Stimulated activated CD8-positive, alpha-beta memory T cell treated with anti-CD3 and anti-CD28 coated beads, Interleukin-15, amount 100 ng/mL, for 24 hours (primary cell): ENCODE results near the gene GPR176.

Source experiments
- DNase-seq: peaks from one replicate; pipeline ENCODE4 v3.0.0-alpha.2; 2020; ENCODE audit warnings: low read depth

Gene GPR176

GRCh38 chr15:39782441-39783138 is 137.5 kb downstream of the GPR176 start, which contains the start of gene FSIP1:
Gene FSIP1, minus strand, starts transcription at chr15:39782841. Its CDS starts 6,317 bp downstream, at chr15:39776524.
- peak; percentile 86 for DNase-seq

- DNase-seq: no peak
These were observed 138.1 kb downstream of the GPR176 start for GRCh38 chr15:39781967-39782302.

- DNase-seq: no peak
These were observed 138.7 kb downstream of the GPR176 start for GRCh38 chr15:39781147-39781966.

GRCh38 chr15:39778021-39778420 is 142.0 kb downstream of the GPR176 start:
- no peak for DNase-seq

GRCh38 chr15:39777496-39777895 is 142.6 kb downstream of the GPR176 start:
- DNase-seq: no peak

GRCh38 chr15:39776068-39776467 is 144.0 kb downstream of the GPR176 start:
- no peak for DNase-seq

- DNase-seq: no peak
These were observed 145.3 kb downstream of the GPR176 start for GRCh38 chr15:39774688-39775267.

- no peak for DNase-seq
These were observed 149.0 kb downstream of the GPR176 start for GRCh38 chr15:39770748-39771689.

GRCh38 chr15:39767921-39768320 is 152.1 kb downstream of the GPR176 start:
- no peak for DNase-seq

- no peak for DNase-seq
These were observed 159.1 kb downstream of the GPR176 start for GRCh38 chr15:39761006-39761405.

GRCh38 chr15:39756806-39757522 is 163.1 kb downstream of the GPR176 start:
- no peak for DNase-seq

- DNase-seq: no peak
These were observed 167.1 kb downstream of the GPR176 start for GRCh38 chr15:39752991-39753390.

GRCh38 chr15:39752246-39752645 is 167.8 kb downstream of the GPR176 start:
- DNase-seq: no peak
